CD4-positive, alpha-beta T cell treated with Interferon alpha-2 for 1 hour (primary cell): ENCODE results near the gene TSPAN11.
A peak's percentile ranks its signal among the peaks of the same experiment; 100 is the strongest.

Experiments
- DNase-seq, 2 donors: peaks; one replicate each; pipeline ENCODE4 v3.0.0-alpha.2; 2020 to 2022

TSPAN11 gene

GRCh38 chr12:30982413-30982812 lies 55.9 kb downstream of the TSPAN11 start:
- DNase-seq = no peak

DNA sequence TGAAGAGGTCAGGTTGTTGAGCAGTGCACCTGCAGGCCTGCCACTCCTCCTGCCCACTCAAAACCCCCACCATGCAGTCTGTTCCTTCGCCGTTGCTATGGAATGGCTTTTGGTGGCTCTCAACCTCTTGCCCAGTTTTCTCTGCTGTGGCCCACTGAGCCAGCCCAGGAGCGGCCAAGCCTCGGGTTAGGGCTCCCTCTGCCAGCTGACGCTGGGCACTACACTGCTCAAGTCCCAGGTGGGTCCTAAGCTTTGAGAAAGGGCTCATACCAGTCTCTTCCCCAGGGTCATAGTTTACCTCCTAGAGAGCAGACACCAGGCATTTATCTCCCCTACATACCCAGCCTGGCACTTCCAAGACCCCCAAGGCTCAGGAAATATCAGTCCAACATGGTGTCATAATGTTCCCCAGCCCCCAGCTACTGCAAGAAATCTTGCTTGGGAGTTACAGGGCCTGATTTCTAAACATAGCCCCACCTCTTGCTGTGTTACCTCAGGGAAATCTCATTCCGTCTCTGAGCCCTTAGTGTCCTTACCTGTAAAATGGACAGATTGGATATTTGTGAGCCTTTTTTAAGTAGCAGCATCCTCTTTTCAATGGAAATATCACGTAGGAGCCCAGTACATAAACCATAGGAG lies 59.4 kb downstream of the TSPAN11 start:
- DNase-seq = peak in 1 of 2 donors; percentile 6

GRCh38 chr12:30988086-30988485 lies 61.5 kb downstream of the TSPAN11 start:
- DNase-seq = no peak

GRCh38 chr12:30988646-30989286 lies 62.2 kb downstream of the TSPAN11 start:
- no peak for DNase-seq

DNA sequence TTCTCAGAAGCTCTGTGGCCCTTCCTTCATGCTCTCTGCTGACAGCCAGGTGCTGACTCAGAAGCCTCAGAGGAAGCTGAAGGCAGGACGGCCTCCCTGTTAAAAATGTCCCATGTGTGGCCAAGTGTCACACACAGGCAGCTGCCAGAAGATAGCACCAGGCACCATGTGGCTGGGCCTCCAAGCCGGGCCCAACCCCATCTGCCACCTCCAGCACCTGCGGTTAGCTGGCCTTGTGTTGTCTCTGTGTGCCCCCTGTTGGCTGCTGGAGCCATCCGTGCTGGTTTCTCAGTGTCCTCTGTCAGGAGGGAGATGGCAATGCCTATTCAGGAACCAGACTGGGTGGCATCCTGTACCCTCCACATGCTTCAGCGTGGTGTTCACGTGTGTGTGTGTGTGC lies 63.2 kb downstream of the TSPAN11 start:
- no peak for DNase-seq

GRCh38 chr12:30990316-30990715 lies 63.8 kb downstream of the TSPAN11 start:
- DNase-seq = no peak

GRCh38 chr12:30990776-30991175 lies 64.2 kb downstream of the TSPAN11 start:
- no peak for DNase-seq

GRCh38 chr12:30991466-30991865 lies 64.9 kb downstream of the TSPAN11 start:
- no peak for DNase-seq

GRCh38 chr12:30992381-30992780 lies 65.8 kb downstream of the TSPAN11 start:
- no peak for DNase-seq

DNA sequence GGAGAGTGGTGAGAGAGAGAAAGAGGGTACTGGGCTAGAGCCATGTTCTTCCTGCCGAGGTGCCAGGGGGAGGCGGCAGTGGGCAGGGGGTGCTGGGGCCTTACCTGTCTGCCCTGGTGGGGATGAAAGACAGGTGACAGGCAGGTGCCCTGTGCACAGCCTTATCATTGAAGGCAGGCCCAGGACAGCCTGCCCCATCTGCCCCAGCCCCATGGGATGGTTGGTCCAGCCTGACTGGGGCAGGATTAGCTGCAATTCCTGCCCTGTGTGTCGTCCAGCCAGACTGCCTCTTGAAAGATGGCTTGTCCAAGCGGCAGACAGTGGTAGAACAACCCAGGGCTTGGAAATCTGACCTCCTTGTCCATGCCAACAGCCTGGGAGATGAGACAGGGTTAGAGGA lies 67.2 kb downstream of the TSPAN11 start:
- no peak for DNase-seq

- DNase-seq = no peak
These were observed 67.7 kb downstream of the TSPAN11 start for GRCh38 chr12:30994274-30994673.

DNA sequence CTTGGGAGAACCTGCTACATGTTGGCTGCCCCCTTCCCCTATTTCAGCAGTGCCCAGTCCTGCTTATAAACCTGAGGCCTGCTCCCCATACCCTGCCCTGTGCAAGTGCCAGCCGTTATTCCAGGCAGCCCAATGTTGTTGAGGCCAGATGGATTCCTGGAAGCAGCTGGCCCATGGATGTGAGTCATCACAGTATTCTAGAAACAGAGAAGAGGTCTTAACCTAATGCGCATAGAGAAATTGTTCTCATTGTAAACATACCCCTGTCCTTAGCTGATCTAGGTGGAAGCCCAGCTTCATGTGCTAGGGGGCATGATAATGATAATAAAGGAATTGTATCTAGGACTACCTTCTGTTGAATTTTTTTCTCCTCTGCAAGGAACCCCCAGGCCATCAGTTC lies 69.7 kb downstream of the TSPAN11 start:
- DNase-seq = no peak

GRCh38 chr12:30996752-30997151 lies 70.2 kb downstream of the TSPAN11 start:
- no peak for DNase-seq

DNA sequence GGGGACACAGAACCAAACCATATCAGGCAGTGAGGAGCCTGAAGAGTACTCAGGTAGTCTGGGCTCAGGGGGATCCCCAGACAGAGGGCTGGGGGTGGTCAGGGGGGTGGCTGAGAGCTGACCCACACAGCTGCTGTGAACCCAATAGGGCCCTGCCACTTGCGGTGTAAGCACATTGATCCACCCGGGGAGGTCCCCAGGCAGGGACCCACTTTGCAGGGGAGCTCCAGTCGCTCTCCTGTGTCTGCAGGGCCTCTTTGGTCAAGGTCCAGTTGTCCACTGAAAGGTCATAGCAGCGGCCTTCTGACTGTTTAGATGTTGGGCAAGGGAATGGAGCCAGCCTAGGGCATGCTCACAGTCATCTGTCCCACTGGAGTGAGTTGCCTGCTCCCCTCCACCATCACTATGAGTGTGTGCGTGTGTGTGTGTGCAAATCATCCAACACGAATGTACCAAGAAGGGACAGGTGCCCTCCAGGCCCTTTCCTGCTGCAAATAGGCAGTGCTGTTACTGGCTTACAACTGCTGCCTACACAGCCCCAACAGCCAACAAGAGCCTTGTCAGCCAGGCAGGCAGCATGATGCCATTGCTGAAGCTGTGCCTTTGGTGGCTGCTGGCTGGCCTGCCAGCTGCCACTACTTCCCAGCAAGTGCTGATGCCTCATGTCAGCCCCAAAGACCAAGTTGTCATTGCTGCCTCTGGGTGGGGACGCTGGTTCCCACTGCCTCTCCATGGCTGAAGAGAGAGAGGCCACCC lies 71.3 kb downstream of the TSPAN11 start:
- no peak for DNase-seq

DNA sequence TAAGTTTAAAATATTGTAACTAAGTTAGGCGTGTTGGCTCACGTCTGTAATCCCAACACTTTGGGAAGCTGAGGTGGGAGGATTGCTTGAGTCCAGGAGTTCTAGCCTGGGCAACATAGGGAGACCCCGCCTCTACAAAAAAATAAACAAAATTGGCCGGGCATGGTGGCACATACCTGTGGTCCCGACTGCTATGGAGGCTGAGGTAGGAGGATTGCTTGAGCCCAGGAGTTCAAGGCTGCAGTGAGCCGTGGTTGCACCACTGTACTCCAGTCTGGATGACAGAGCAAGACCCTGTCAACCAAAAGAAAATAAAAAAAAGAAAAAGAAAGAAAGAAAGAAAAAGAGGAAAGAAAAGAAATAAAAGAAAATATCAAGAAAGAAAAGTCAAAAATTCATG lies 72.5 kb downstream of the TSPAN11 start:
- no peak for DNase-seq

GRCh38 chr12:30999723-31000122 lies 73.2 kb downstream of the TSPAN11 start:
- DNase-seq = no peak

- DNase-seq = no peak
These were observed 74.2 kb downstream of the TSPAN11 start for GRCh38 chr12:31000751-31001150.

DNA sequence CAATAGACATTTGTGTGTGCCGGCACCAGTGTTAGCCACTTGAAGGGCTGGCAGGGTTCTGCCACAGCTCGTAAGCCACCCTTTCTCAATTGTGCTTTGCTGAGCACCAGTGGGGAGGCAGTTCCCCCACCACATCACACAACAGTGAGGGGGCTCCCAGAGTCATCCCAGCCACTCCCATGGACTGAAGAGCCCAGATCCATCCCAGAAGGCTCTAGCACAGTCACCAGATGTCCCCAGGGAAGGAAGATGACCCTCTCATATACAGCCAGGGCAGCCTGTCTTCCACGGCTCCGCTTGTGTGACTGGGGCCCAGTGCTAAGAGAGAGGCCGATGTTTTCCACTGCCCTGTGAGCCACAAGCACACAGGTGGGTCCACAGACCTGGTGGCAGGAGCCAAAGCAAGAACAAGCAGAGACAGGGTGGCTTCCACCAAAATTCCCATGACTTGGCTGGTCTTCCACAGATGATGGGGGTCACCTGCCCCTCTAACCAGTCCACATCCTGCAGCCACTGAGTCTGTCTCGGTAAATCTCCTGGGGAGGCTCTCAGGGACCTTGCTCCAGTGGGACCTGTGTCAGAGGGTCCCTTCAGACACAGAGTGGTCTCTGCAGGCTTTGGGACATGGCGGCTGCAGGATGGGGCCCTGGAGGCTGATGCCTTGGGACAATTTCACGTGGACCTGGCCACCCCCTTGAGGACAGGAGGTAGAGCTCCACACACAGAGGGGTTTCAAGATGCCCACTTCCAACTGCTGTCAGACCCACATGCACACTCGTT lies 75.2 kb downstream of the TSPAN11 start:
- no peak for DNase-seq

- no peak for DNase-seq
These were observed 75.8 kb downstream of the TSPAN11 start for GRCh38 chr12:31002361-31002725.

GRCh38 chr12:31002999-31003398 lies 76.5 kb downstream of the TSPAN11 start:
- DNase-seq = no peak

GRCh38 chr12:31003861-31004640 lies 77.5 kb downstream of the TSPAN11 start:
- DNase-seq = no peak

GRCh38 chr12:31004666-31005065 lies 78.1 kb downstream of the TSPAN11 start:
- DNase-seq = no peak
